ENCODE measurements around the gene SNU13. TPM values are rescaled to one million over a fixed set of nuclear protein-coding genes. Genes with fewer than 3 reads are reported as not detected.
"Not testable (repeated sequence)": the region's sequence is repeated elsewhere in the genome, so short reads cannot be mapped to it uniquely, and the experiment has no call there.

Gene SNU13
- total RNA-seq, 2 donors from 2014 or later: 183 to 226 TPM

DNA sequence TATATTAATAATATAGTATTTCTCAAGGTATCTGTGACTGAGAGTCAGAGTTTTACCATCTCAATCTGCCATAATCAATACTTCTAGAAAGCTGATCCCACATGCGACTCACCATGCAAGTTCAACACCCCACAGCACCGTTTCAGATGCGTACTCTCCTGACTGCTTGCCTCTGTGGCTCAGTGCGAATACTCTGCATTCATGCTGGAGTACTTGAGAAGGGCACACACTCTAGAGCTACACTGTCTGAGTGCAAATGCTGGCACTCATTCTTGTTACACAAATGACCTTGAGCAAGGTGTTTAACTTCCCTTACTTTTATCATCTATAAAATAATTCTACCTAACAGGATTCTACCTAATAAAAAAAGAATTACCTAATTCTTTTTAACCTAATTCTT lies 12.5 kb downstream of the SNU13 start:
- TF ChIP-seq CTCF (IDR thresholded peaks at IDR 0.05): no peak
- H3K9me3 ChIP-seq: no peaks in the 10 kb centered on the region
- H3K4me1 ChIP-seq: peaks cover 0 to 17% of the 10 kb centered on the region in 2 donors
- H3K27me3 ChIP-seq: no peaks in the 10 kb centered on the region
- no peak for DNase-seq (ENCODE audit: low spot score)
- H3K36me3 ChIP-seq: peaks cover 45% of the 10 kb centered on the region
- no peak overlapping the region for H3K4me3 ChIP-seq
- peak overlapping the region; percentile 48 to 57 for H3K27ac ChIP-seq

DNA sequence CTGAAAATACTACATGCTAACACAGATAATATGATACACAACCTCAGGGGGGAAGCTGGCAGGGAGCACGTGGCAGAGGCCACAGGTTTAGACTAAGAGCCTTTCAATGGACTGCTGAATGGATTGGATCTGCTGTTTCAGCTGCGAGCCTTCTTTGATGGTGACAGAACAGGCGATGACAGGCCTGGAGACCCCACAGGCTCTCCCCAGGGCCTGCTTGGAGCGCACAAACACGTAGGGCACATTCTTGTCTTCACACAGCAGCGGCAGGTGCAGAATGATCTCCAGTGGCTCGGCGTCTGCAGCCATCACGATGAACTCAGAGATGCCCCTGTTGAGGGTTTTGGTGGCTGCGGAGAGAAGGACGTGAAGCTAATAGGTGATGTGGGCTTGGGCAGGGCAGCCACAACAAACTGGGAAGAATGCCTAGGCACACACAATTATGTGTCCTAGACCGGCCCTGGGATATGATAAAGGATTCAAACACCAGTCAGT lies 13.8 kb downstream of the SNU13 start:
- Histone ChIP-seq H3K9me3 (no peaks in the 10 kb centered on the region), H3K27me3 (no peaks in the 10 kb centered on the region), H3K4me1 (peaks cover 0 to 17% of the 10 kb centered on the region in 2 donors), H3K27ac (peak overlapping the region; percentile 48 to 57), H3K36me3 (peaks cover 36% of the 10 kb centered on the region), H3K4me3 (no peak overlapping the region)
- TF ChIP-seq CTCF (IDR thresholded peaks at IDR 0.05): no peak
- no peak for DNase-seq (ENCODE audit: low spot score)

- Histone ChIP-seq H3K27ac (peak overlapping the region in 1 of 2 donors; percentile 57), H3K27me3 (no peaks in the 10 kb centered on the region), H3K36me3 (peaks cover 17% of the 10 kb centered on the region), H3K4me3 (no peak overlapping the region), H3K4me1 (peaks cover 0 to 17% of the 10 kb centered on the region in 2 donors), H3K9me3 (no peaks in the 10 kb centered on the region)
- no peak for DNase-seq (ENCODE audit: low spot score)
- peak; percentile 14 to 56 for TF ChIP-seq CTCF (IDR thresholded peaks at IDR 0.05)
Observed at GRCh38 chr22:41672780-41673509, 15.7 kb downstream of the SNU13 start.

GRCh38 chr22:41672096-41672495 lies 16.6 kb downstream of the SNU13 start:
- not testable (repeated sequence) for H3K27me3 ChIP-seq

GRCh38 chr22:41668971-41669911 lies 19.4 kb downstream of the SNU13 start:
- Histone ChIP-seq H3K36me3 (peaks cover 16% of the 10 kb centered on the region), H3K4me3 (no peak overlapping the region), H3K27ac (peak overlapping the region in 1 of 2 donors; percentile 68), H3K4me1 (peaks cover 0 to 22% of the 10 kb centered on the region in 2 donors), H3K27me3 (no peaks in the 10 kb centered on the region), H3K9me3 (no peaks in the 10 kb centered on the region)
- no peak for TF ChIP-seq CTCF (IDR thresholded peaks at IDR 0.05)
- DNase-seq (ENCODE audit: low spot score): no peak

More at GRCh38 chr22:41672096-41672495, 16.6 kb downstream of the SNU13 start:
- DNase-seq (ENCODE audit: low spot score); H3K9me3 ChIP-seq; H3K4me3 ChIP-seq; H3K27ac ChIP-seq: not testable (repeated sequence)
- peaks cover 11% of the 10 kb centered on the region for H3K36me3 ChIP-seq
- H3K4me1 ChIP-seq: peaks cover 0 to 22% of the 10 kb centered on the region in 2 donors

- peaks cover 54% of the 10 kb centered on the region for H3K36me3 ChIP-seq
- H3K9me3 ChIP-seq: no peaks in the 10 kb centered on the region
- H3K4me1 ChIP-seq: peaks cover 0 to 25% of the 10 kb centered on the region in 2 donors
- H3K27me3 ChIP-seq: no peaks in the 10 kb centered on the region
- no peak overlapping the region for H3K4me3 ChIP-seq
- no peak for TF ChIP-seq CTCF (IDR thresholded peaks at IDR 0.05)
- H3K27ac ChIP-seq: no peak overlapping the region
- DNase-seq (ENCODE audit: low spot score): no peak
Observed at GRCh38 chr22:41664951-41665350, 23.7 kb downstream of the SNU13 start.
